Karpas-422 (cell line): ENCODE measurements around the gene RBBP6. TPM values are rescaled to one million over a fixed set of nuclear protein-coding genes. Genes with fewer than 3 reads are reported as not detected.

Experiments used
- DNase-seq: peaks from one replicate; pipeline ENCODE4 v3.0.0-alpha.2; 2015
- H2AFZ ChIP-seq: fragments of 200-600 bp; sonication (generic); 2 replicates; pipeline ENCODE4 v1.6.1; 2014; ENCODE audit warnings: antibody characterized with exemption, low read length, mixed read lengths
- H3K27ac ChIP-seq: fragments of 200-600 bp; sonication (generic); 2 replicates; pipeline ENCODE4 v1.5.1; 2014; ENCODE audit warnings: mild to moderate bottlenecking, low read length, moderate library complexity
- H3K27me3 ChIP-seq: fragments of 200-600 bp; sonication (generic); 2 replicates; pipeline ENCODE4 v1.6.1; 2014; ENCODE audit warnings: low read length, mixed read lengths
- H3K36me3 ChIP-seq: fragments of 200-600 bp; sonication (generic); 2 replicates; pipeline ENCODE4 v1.6.1; 2014; ENCODE audit warnings: low read length, mixed read lengths; ENCODE audit not compliant: insufficient read depth
- H3K4me1 ChIP-seq: fragments of 200-600 bp; sonication (generic); 2 replicates; pipeline ENCODE4 v1.6.1; 2014; ENCODE audit warnings: mild to moderate bottlenecking, low read length, mixed read lengths
- H3K4me2 ChIP-seq: fragments of 200-600 bp; sonication (generic); 2 replicates; pipeline ENCODE4 v1.6.1; 2014; ENCODE audit warnings: low read length, low read depth, mild to moderate bottlenecking; ENCODE audit not compliant: poor library complexity, severe bottlenecking
- H3K4me3 ChIP-seq: fragments of 200-600 bp; sonication (generic); 2 replicates; pipeline ENCODE4 v1.5.1; 2014; ENCODE audit warnings: mild to moderate bottlenecking, antibody characterized with exemption, low read length, mixed read lengths
- H3K79me2 ChIP-seq: fragments of 200-600 bp; sonication (generic); 2 replicates; pipeline ENCODE4 v1.6.1; 2014; ENCODE audit warnings: mild to moderate bottlenecking, low read length, mixed read lengths
- H3K9ac ChIP-seq: fragments of 200-600 bp; sonication (generic); 2 replicates; pipeline ENCODE4 v1.6.0; 2014; ENCODE audit warnings: low read length
- H3K9me2 ChIP-seq: fragments of 200-600 bp; sonication (generic), shearing (Covaris generic); replicated peaks from 2 replicates; pipeline ENCODE4 v1.6.0; 2014; ENCODE audit warnings: mild to moderate bottlenecking, low read length, moderate library complexity; ENCODE audit not compliant: insufficient read depth
- H3K9me3 ChIP-seq: fragments of 300-700, 200-600 bp; sonication (generic); 2 replicates; pipeline ENCODE4 v1.6.1; 2014; ENCODE audit warnings: low read length, mixed read lengths
- H4K20me1 ChIP-seq: fragments of 200-600 bp; sonication (generic); 2 replicates; pipeline ENCODE4 v1.6.1; 2014; ENCODE audit warnings: mild to moderate bottlenecking, antibody characterized with exemption, low read length, low read depth; ENCODE audit not compliant: insufficient read depth
- total RNA-seq: library from RNA; depleted of rRNA; stranded (reverse); fragments of >200 nt; shearing (Covaris generic); gene quantifications from 2 replicates; pipeline ENCODE4 v1.2.3, GENCODE V29; 2014; ENCODE audit warnings: low replicate concordance

Gene RBBP6
- total RNA-seq, 1 experiment from 2014 or later: 45.5 TPM

DNA sequence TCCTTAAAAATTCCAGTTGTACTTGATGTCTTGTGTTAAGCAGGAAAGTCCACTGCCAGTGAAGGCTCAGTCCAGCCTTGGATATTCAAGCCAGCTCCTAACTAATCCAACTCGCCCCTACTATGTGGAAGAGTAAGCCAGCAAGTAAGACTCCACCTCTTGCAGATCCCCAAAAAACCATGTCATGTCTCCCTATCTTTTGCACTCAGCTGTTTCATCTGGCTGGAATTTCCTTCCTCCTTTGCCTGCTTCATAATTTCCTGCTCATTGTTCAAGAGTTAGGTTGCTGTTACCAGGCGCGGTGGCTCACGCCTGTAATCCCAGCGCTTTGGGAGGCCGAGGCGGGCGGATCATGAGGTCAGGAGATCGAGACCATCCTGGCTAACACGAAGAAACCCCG is 37.8 kb downstream of the RBBP6 start:
- Histone ChIP-seq H3K4me2 (no peak overlapping the region), H3K27me3 (no peaks in the 10 kb centered on the region), H3K9me2 (no peaks in the 10 kb centered on the region), H4K20me1 (no peaks in the 10 kb centered on the region), H3K4me3 (no peak overlapping the region), H3K36me3 (peaks cover 11% of the 10 kb centered on the region), H3K27ac (no peak overlapping the region), H2AFZ (no peak overlapping the region), H3K9me3 (no peaks in the 10 kb centered on the region), H3K79me2 (no peaks in the 10 kb centered on the region), H3K9ac (no peak overlapping the region), H3K4me1 (no peaks in the 10 kb centered on the region)
- DNase-seq: peak; percentile 19

DNA sequence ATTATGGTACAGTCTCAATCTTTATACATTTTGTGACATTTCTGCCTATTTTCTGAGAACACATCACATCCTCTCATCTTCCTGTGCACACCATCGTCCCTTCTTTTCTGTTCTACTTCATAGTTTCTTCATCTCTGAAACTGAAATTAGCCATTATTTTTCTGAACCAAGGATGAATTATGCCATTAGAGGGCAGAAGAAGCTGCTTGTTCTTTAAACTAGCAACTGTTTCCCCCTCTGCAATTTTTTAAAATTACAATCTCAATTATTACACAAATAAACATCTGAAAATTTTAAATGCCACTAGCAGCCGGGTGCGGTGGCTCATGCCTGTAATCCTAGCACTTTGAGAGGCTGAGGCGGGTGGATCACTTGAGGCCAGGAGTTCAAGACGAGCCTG is 41.3 kb downstream of the RBBP6 start:
- H3K36me3 ChIP-seq: no peaks in the 10 kb centered on the region
- H3K27me3 ChIP-seq: no peaks in the 10 kb centered on the region
- no peaks in the 10 kb centered on the region for H4K20me1 ChIP-seq
- no peak for DNase-seq
- no peak overlapping the region for H3K4me3 ChIP-seq
- no peak overlapping the region for H3K4me2 ChIP-seq
- H3K9me3 ChIP-seq: no peaks in the 10 kb centered on the region
- no peak overlapping the region for H3K9ac ChIP-seq
- no peak overlapping the region for H2AFZ ChIP-seq
- no peaks in the 10 kb centered on the region for H3K4me1 ChIP-seq
- H3K9me2 ChIP-seq: no peaks in the 10 kb centered on the region
- no peaks in the 10 kb centered on the region for H3K79me2 ChIP-seq
- H3K27ac ChIP-seq: no peak overlapping the region

DNA sequence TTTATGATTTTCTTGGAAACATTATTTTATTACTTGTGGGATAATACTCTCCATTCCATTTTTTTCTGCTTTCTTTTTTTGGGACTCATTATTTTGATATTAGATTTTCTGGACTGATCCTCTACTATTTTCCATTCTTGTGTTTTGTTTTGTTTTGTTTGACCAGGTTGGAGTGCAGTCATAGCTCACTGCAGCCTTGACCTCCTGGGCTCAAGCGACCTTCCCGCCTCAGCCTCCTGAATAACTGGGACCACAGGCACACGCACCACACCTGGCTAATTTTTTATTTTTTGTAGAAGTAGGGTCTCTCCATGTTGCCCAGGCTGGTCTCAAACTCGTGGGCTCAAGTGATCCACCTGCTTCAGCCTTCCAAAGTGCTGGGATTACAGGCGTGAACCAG is 44.1 kb downstream of the RBBP6 start:
- Histone ChIP-seq H3K27ac (no peak overlapping the region), H4K20me1 (no peaks in the 10 kb centered on the region), H3K9me3 (no peaks in the 10 kb centered on the region), H3K4me2 (no peak overlapping the region), H3K36me3 (no peaks in the 10 kb centered on the region), H3K9ac (no peak overlapping the region), H2AFZ (no peak overlapping the region), H3K9me2 (no peaks in the 10 kb centered on the region), H3K4me3 (no peak overlapping the region), H3K27me3 (no peaks in the 10 kb centered on the region), H3K4me1 (no peaks in the 10 kb centered on the region), H3K79me2 (no peaks in the 10 kb centered on the region)
- no peak for DNase-seq

DNA sequence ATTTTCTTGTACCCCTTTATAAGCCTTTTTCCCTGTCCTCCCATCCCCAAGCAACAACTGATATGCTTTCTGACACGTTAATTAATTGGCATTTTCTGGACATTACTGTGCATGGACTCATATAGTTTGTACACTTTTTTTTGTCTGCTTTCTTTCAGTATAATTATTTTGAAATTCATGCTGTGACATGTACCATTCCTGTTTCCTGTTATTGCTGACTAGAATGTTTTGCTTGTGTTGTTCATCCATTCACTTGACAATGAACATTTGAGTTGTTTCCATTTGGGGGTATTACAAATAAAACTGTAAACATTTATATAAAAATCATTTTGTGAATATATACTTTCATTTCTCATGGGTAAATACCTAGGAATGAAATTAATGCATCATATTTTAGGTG is 50.6 kb downstream of the RBBP6 start:
- Histone ChIP-seq H3K4me2 (no peak overlapping the region), H3K79me2 (no peaks in the 10 kb centered on the region), H3K27ac (no peak overlapping the region), H3K9ac (no peak overlapping the region), H2AFZ (no peak overlapping the region), H3K36me3 (no peaks in the 10 kb centered on the region), H3K4me1 (no peaks in the 10 kb centered on the region), H3K27me3 (no peaks in the 10 kb centered on the region), H3K9me2 (no peaks in the 10 kb centered on the region), H3K9me3 (no peaks in the 10 kb centered on the region), H3K4me3 (no peak overlapping the region), H4K20me1 (no peaks in the 10 kb centered on the region)
- no peak for DNase-seq

DNA sequence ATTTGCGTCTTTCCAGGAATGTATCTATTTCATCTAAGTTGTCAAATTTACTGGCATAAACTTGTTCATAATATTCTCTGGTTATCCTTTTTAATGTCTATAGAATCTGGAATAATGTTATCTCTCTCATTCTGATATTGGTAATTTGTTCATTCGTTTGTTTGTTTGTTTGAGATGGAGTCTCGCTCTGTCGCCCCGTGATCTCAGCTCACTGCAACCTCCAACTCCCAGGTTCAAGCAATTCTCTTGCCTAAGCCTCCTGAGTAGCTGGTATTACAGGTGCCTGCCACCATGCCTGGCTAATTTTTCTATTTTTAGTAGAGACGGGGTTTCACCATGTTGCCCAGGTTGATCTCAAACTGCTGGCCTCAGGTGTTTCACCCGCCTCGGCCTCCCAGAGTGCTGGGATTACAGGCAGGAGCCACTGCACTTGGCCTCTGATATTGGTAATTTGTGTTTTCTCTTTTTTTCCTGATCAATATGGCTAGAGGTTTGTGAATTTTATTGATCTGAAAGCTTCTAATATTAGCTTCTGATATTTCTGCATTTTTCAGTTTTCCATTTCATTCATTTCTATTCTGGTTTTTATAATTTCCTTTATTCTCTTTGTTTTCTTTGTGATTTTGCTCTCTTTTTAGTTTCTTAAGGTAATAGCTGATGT is 59.5 kb downstream of the RBBP6 start:
- Histone ChIP-seq H3K9me2 (no peaks in the 10 kb centered on the region), H3K4me2 (no peak overlapping the region), H3K27ac (no peak overlapping the region), H2AFZ (no peak overlapping the region), H3K9me3 (no peaks in the 10 kb centered on the region), H3K4me3 (no peak overlapping the region), H3K4me1 (no peaks in the 10 kb centered on the region), H3K27me3 (no peaks in the 10 kb centered on the region), H3K36me3 (no peaks in the 10 kb centered on the region), H3K9ac (no peak overlapping the region), H4K20me1 (no peaks in the 10 kb centered on the region), H3K79me2 (no peaks in the 10 kb centered on the region)
- DNase-seq: no peak

DNA sequence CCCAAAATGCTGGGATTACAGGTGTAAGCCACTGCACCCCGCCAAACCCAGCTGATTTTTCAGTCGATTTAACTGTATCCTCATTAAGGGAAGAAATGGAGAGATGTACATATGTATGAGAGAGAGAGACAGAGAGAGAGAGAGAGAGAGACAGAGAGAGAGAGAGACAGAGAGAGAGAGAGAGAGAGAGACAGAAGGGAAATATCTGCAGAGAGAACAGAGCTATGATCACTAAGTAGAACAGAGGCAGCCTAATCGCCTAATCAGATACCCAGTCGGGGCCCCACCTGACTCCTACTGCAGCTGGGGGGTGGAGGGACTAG is 70.0 kb downstream of the RBBP6 start:
- Histone ChIP-seq H3K79me2 (no peaks in the 10 kb centered on the region), H3K4me2 (no peak overlapping the region), H3K4me1 (no peaks in the 10 kb centered on the region), H3K9ac (no peak overlapping the region), H4K20me1 (no peaks in the 10 kb centered on the region), H3K27ac (no peak overlapping the region), H3K9me3 (no peaks in the 10 kb centered on the region), H3K36me3 (no peaks in the 10 kb centered on the region), H3K27me3 (no peaks in the 10 kb centered on the region), H3K9me2 (no peaks in the 10 kb centered on the region), H3K4me3 (no peak overlapping the region), H2AFZ (no peak overlapping the region)
- DNase-seq: no peak

DNA sequence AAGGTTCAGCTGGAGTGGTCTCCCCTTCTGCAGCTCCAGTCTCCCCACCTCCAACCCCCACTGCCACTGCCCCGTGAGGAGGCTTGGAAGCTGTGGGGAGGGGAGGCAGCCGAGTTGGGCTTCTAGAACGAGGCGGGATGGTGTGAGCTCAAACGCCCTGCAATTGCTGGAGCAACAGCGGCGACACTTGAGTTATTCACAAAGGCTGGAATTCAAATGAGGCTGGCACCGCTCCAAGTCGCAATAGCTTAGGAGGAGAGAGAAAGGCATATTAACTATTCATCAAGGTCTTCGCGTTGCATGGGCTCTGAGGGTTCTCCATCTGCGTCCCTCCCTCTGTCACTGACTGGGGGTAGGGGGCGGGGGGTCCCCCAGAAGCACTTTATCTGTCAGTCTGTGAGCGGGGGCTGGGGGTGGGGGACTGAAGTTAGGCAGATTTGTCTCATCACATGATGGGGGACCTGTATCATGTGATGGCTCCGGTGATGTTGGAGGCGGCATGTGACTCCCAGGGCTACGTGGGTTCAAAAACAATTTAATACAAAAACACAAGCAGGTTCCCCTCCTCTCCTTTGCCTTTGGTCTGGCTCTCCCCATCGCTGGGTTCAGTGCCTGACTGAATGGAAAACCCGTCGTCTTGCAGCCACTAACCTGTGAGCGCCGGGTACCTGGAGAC is 70.5 kb downstream of the RBBP6 start:
- H3K9me3 ChIP-seq: no peaks in the 10 kb centered on the region
- no peaks in the 10 kb centered on the region for H3K27me3 ChIP-seq
- H3K4me2 ChIP-seq: no peak overlapping the region
- H3K9me2 ChIP-seq: no peaks in the 10 kb centered on the region
- no peaks in the 10 kb centered on the region for H3K79me2 ChIP-seq
- no peak overlapping the region for H3K27ac ChIP-seq
- H3K4me3 ChIP-seq: no peak overlapping the region
- H3K9ac ChIP-seq: no peak overlapping the region
- no peak overlapping the region for H2AFZ ChIP-seq
- H4K20me1 ChIP-seq: no peaks in the 10 kb centered on the region
- H3K4me1 ChIP-seq: no peaks in the 10 kb centered on the region
- H3K36me3 ChIP-seq: no peaks in the 10 kb centered on the region
- no peak for DNase-seq

DNA sequence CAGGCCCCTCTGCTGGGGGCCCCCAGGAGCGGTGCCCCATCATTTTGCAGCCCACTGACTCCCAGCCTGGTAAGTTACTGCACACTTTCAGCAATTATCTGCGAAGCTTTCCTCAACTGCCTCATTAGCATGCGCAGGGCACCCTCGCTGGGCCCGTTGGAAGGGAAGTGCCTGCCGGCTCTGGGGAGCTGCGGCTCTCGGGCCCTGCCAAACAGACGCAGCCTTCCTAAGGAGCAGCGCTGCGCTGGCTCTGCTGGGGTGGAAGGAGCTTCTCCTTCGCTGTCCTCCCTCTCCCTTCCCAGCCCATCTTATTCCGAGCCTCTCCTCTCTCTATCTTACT is 71.0 kb downstream of the RBBP6 start:
- no peaks in the 10 kb centered on the region for H3K9me3 ChIP-seq
- no peak overlapping the region for H2AFZ ChIP-seq
- no peak overlapping the region for H3K4me3 ChIP-seq
- no peaks in the 10 kb centered on the region for H3K9me2 ChIP-seq
- H3K79me2 ChIP-seq: no peaks in the 10 kb centered on the region
- H3K27ac ChIP-seq: no peak overlapping the region
- H3K36me3 ChIP-seq: no peaks in the 10 kb centered on the region
- no peaks in the 10 kb centered on the region for H3K27me3 ChIP-seq
- no peak for DNase-seq
- H3K4me2 ChIP-seq: no peak overlapping the region
- H3K9ac ChIP-seq: no peak overlapping the region
- H3K4me1 ChIP-seq: no peaks in the 10 kb centered on the region
- H4K20me1 ChIP-seq: no peaks in the 10 kb centered on the region
